HEK293 (cell line): ENCODE measurements around the gene RAB40C.

Experiments used
- CTCF ChIA-PET: fragments of 350-600 bp; formaldehyde crosslinking; extraction: SDS; loops from one replicate; lab custom pipeline; 2021; ENCODE audit warnings: antibody characterized with exemption; lab: Yijun Ruan, JAX
- POLR2A ChIA-PET: fragments of 300-600 bp; formaldehyde crosslinking; extraction: SDS; loops from one replicate; lab custom pipeline; 2020; ENCODE audit warnings: antibody characterized with exemption, inconsistent platforms; lab: Yijun Ruan, JAX
- H3K27ac ChIP-seq: fragments of 200-500 bp; sonication (Bioruptor generic); 2 replicates; pipeline ENCODE4 v1.5.1; 2014; ENCODE audit warnings: low read depth, low read length, control low read depth, inconsistent platforms; ENCODE audit errors: extremely low read depth
- H3K36me3 ChIP-seq, 2 experiments: fragments of 200-500 bp in 1 of 2; sonication (Bioruptor generic) in 1 of 2; 1 replicate in 1 of 2; 2 replicates in 1 of 2; pipeline ENCODE4 v1.5.1; 2014 to 2017; ENCODE audit warnings: inconsistent platforms in 2 of 2, low read length in 2 of 2; ENCODE audit not compliant: control insufficient read depth in 2 of 2, insufficient read depth in 1 of 2
- H3K4me1 ChIP-seq: fragments of 200-500 bp; sonication (Bioruptor generic); 2 replicates; pipeline ENCODE4 v1.5.1; 2014; ENCODE audit warnings: mild to moderate bottlenecking, low read length, inconsistent platforms; ENCODE audit not compliant: control insufficient read depth, insufficient read depth
- H3K4me3 ChIP-seq: 2 replicates; pipeline ENCODE4 v1.5.1; 2011; ENCODE audit warnings: low read depth, mild to moderate bottlenecking, control low read depth, low read length, moderate library complexity
- H3K9me3 ChIP-seq: fragments of 200-500 bp; sonication (Bioruptor generic); 2 replicates; pipeline ENCODE4 v1.5.1; 2014; ENCODE audit warnings: low read depth, low read length, inconsistent platforms; ENCODE audit not compliant: control insufficient read depth, insufficient read depth
- EGR2 ChIP-seq: fragments of 450-650 bp; formaldehyde crosslinking; IDR thresholded peaks from 2 replicates; pipeline ENCODE4 v1.5.1; 2016; ENCODE audit warnings: low read depth, missing biosample characterization, missing genetic modification characterization
- KLF9 ChIP-seq: fragments of 450-650 bp; formaldehyde crosslinking; IDR thresholded peaks from 2 replicates; pipeline ENCODE4 v1.5.1; 2016; ENCODE audit warnings: missing biosample characterization, missing genetic modification characterization, low read depth
- ZBTB10 ChIP-seq: fragments of 450-650 bp; formaldehyde crosslinking; IDR thresholded peaks from 2 replicates; pipeline ENCODE4 v1.5.1; 2016; ENCODE audit warnings: missing biosample characterization, missing genetic modification characterization
- ZBTB11 ChIP-seq: fragments of 450-650 bp; formaldehyde crosslinking; conservative IDR thresholded peaks from 2 replicates; pipeline ENCODE4 v1.5.1; 2016; ENCODE audit warnings: low read depth, missing biosample characterization, missing genetic modification characterization
- ZBTB8A ChIP-seq: fragments of 450-650 bp; formaldehyde crosslinking; IDR thresholded peaks from 2 replicates; pipeline ENCODE4 v1.5.1; 2016; ENCODE audit warnings: missing biosample characterization, missing genetic modification characterization
- ZNF169 ChIP-seq: fragments of 450-650 bp; formaldehyde crosslinking; IDR thresholded peaks from 2 replicates; pipeline ENCODE4 v1.5.1; 2016; ENCODE audit warnings: missing biosample characterization, missing genetic modification characterization
- ZNF23 ChIP-seq: fragments of 450-650 bp; formaldehyde crosslinking; IDR thresholded peaks from 2 replicates; pipeline ENCODE4 v1.5.1; 2016; ENCODE audit warnings: missing biosample characterization, missing genetic modification characterization, borderline replicate concordance
- ZNF24 ChIP-seq: fragments of 450-650 bp; formaldehyde crosslinking; IDR thresholded peaks from 2 replicates; pipeline ENCODE4 v1.5.1; 2016; ENCODE audit warnings: missing biosample characterization, missing genetic modification characterization
- ZNF292 ChIP-seq: fragments of 450-650 bp; formaldehyde crosslinking; IDR thresholded peaks from 2 replicates; pipeline ENCODE4 v1.5.1; 2016; ENCODE audit warnings: low read depth, missing biosample characterization, missing genetic modification characterization, borderline replicate concordance
- ZNF311 ChIP-seq: fragments of 450-650 bp; formaldehyde crosslinking; IDR thresholded peaks from 2 replicates; pipeline ENCODE4 v1.5.1; 2017; ENCODE audit warnings: missing biosample characterization, missing genetic modification characterization, borderline replicate concordance
- ZNF423 ChIP-seq: fragments of 450-650 bp; formaldehyde crosslinking; IDR thresholded peaks from 2 replicates; pipeline ENCODE4 v1.5.1; 2016; ENCODE audit warnings: missing biosample characterization, missing genetic modification characterization
- ZNF529 ChIP-seq: fragments of 450-650 bp; formaldehyde crosslinking; IDR thresholded peaks from 2 replicates; pipeline ENCODE4 v1.5.1; 2017; ENCODE audit warnings: missing genetic modification characterization, missing biosample characterization; ENCODE audit not compliant: insufficient replicate concordance
- ZNF530 ChIP-seq: fragments of 450-650 bp; formaldehyde crosslinking; IDR thresholded peaks from 2 replicates; pipeline ENCODE4 v1.5.1; 2016; ENCODE audit warnings: low read depth, missing biosample characterization, missing genetic modification characterization
- ZNF600 ChIP-seq: fragments of 450-650 bp; formaldehyde crosslinking; IDR thresholded peaks from 2 replicates; pipeline ENCODE4 v1.5.1; 2016; ENCODE audit warnings: missing biosample characterization, missing genetic modification characterization
- ZNF621 ChIP-seq: fragments of 450-650 bp; formaldehyde crosslinking; IDR thresholded peaks from 2 replicates; pipeline ENCODE4 v1.5.1; 2017; ENCODE audit warnings: missing biosample characterization, missing genetic modification characterization
- ZNF776 ChIP-seq: fragments of 450-650 bp; formaldehyde crosslinking; IDR thresholded peaks from 2 replicates; pipeline ENCODE4 v1.5.0; 2017; ENCODE audit warnings: missing biosample characterization, missing genetic modification characterization, borderline replicate concordance
- TF ChIP-seq, protein P1 (sequence below): fragments of 450-650 bp; formaldehyde crosslinking; IDR thresholded peaks from 2 replicates; pipeline ENCODE4 v1.5.1; 2017; ENCODE audit warnings: missing biosample characterization, missing genetic modification characterization
- TF ChIP-seq, protein P2 (sequence below): fragments of 450-650 bp; formaldehyde crosslinking; IDR thresholded peaks from 2 replicates; pipeline ENCODE4 v1.5.1; 2016; ENCODE audit warnings: missing biosample characterization, missing genetic modification characterization
- TF ChIP-seq, protein P3 (sequence below): fragments of 450-650 bp; formaldehyde crosslinking; IDR thresholded peaks from 2 replicates; pipeline ENCODE4 v1.5.1; 2016; ENCODE audit warnings: missing biosample characterization, missing genetic modification characterization
- TF ChIP-seq, protein P4 (sequence below): fragments of 450-650 bp; formaldehyde crosslinking; IDR thresholded peaks from 2 replicates; pipeline ENCODE4 v1.5.1; 2016; ENCODE audit warnings: missing biosample characterization, missing genetic modification characterization

Gene RAB40C

GRCh38 chr16:585351-585750, 4.5 kb upstream of the RAB40C start (continued):
- TF ChIP-seq, protein P1, sequence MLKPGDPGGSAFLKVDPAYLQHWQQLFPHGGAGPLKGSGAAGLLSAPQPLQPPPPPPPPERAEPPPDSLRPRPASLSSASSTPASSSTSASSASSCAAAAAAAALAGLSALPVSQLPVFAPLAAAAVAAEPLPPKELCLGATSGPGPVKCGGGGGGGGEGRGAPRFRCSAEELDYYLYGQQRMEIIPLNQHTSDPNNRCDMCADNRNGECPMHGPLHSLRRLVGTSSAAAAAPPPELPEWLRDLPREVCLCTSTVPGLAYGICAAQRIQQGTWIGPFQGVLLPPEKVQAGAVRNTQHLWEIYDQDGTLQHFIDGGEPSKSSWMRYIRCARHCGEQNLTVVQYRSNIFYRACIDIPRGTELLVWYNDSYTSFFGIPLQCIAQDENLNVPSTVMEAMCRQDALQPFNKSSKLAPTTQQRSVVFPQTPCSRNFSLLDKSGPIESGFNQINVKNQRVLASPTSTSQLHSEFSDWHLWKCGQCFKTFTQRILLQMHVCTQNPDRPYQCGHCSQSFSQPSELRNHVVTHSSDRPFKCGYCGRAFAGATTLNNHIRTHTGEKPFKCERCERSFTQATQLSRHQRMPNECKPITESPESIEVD, result no peak
- TF ChIP-seq ZBTB10 (tag by site-specific recombination) (no peak), ZNF529 (no peak), KLF9 (0 out of 2 replicates have a peak, but pooled peaks have one; percentile 41), ZNF776 (tag by site-specific recombination) (no peak), ZNF621 (no peak), ZBTB8A (tag by site-specific recombination) (no peak), ZNF423 (tag by site-specific recombination) (no peak)
- TF ChIP-seq, protein P2, sequence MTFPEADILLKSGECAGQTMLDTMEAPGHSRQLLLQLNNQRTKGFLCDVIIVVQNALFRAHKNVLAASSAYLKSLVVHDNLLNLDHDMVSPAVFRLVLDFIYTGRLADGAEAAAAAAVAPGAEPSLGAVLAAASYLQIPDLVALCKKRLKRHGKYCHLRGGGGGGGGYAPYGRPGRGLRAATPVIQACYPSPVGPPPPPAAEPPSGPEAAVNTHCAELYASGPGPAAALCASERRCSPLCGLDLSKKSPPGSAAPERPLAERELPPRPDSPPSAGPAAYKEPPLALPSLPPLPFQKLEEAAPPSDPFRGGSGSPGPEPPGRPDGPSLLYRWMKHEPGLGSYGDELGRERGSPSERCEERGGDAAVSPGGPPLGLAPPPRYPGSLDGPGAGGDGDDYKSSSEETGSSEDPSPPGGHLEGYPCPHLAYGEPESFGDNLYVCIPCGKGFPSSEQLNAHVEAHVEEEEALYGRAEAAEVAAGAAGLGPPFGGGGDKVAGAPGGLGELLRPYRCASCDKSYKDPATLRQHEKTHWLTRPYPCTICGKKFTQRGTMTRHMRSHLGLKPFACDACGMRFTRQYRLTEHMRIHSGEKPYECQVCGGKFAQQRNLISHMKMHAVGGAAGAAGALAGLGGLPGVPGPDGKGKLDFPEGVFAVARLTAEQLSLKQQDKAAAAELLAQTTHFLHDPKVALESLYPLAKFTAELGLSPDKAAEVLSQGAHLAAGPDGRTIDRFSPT, result peak; percentile 68; the same call in 1 of the 2 replicates
- TF ChIP-seq, protein P3, sequence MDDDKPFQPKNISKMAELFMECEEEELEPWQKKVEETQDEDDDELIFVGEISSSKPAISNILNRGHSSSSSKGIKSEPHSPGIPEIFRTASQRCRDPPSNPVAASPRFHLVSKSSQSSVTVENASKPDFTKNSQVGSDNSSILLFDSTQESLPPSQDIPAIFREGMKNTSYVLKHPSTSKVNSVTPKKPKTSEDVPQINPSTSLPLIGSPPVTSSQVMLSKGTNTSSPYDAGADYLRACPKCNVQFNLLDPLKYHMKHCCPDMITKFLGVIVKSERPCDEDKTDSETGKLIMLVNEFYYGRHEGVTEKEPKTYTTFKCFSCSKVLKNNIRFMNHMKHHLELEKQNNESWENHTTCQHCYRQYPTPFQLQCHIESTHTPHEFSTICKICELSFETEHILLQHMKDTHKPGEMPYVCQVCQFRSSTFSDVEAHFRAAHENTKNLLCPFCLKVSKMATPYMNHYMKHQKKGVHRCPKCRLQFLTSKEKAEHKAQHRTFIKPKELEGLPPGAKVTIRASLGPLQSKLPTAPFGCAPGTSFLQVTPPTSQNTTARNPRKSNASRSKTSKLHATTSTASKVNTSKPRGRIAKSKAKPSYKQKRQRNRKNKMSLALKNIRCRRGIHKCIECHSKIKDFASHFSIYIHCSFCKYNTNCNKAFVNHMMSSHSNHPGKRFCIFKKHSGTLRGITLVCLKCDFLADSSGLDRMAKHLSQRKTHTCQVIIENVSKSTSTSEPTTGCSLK, result no peak

GRCh38 chr16:586047-586644, 3.7 kb upstream of the RAB40C start:
- Histone ChIP-seq H3K9me3 (no peaks in the 10 kb centered on the region), H3K36me3 (peaks cover 0 to 9% of the 10 kb centered on the region in 2 experiments; a peak in 1 of 3 replicates), H3K4me3 (no peak overlapping the region), H3K4me1 (peaks cover 9% of the 10 kb centered on the region; the same call in 1 of the 2 replicates), H3K27ac (no peak overlapping the region)
- ChIA-PET POLR2A (interaction anchor here (1.5 to 2.1 kb wide), 2 partner anchors 59 to 194 kb away, joined by 3 to 8 read pairs; no protein-coding TSS in a partner anchor), CTCF (interaction anchor here (0.5 to 1.3 kb wide), 3 partner anchors 14 to 194 kb away, joined by 3 to 4 read pairs (median 3); no protein-coding TSS in a partner anchor)
- TF ChIP-seq ZNF600 (peak; percentile 86), ZNF169 (tag by site-specific recombination) (no peak), ZBTB11 (no peak), ZNF530 (tag by site-specific recombination) (no peak), ZNF311 (no peak), ZNF423 (tag by site-specific recombination) (no peak), ZNF24 (tag by site-specific recombination) (no peak), EGR2 (tag by site-specific recombination) (no peak), ZNF292 (tag by site-specific recombination) (no peak), ZNF23 (tag by site-specific recombination) (no peak)
- TF ChIP-seq, protein P4, sequence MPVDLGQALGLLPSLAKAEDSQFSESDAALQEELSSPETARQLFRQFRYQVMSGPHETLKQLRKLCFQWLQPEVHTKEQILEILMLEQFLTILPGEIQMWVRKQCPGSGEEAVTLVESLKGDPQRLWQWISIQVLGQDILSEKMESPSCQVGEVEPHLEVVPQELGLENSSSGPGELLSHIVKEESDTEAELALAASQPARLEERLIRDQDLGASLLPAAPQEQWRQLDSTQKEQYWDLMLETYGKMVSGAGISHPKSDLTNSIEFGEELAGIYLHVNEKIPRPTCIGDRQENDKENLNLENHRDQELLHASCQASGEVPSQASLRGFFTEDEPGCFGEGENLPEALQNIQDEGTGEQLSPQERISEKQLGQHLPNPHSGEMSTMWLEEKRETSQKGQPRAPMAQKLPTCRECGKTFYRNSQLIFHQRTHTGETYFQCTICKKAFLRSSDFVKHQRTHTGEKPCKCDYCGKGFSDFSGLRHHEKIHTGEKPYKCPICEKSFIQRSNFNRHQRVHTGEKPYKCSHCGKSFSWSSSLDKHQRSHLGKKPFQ (tag by site-specific recombination), result 0 out of 2 replicates have a peak, but pooled peaks have one; percentile 57
